Type B pancreatic cell (in vitro differentiated cells): Measurements from ENCODE around the gene AFF3. TPM values are rescaled to one million over a fixed set of nuclear protein-coding genes. Genes with fewer than 3 reads are reported as not detected.

ENCODE experiments used
- DNase-seq: peaks from one replicate; pipeline ENCODE4 v3.0.0; 2021; ENCODE audit warnings: mixed read lengths; ENCODE audit not compliant: unreplicated experiment; ENCODE audit errors: extremely low spot score
- H3K27ac Mint-ChIP-seq: 2 replicates; pipeline ENCODE4 v1.8.0; 2021; ENCODE audit warnings: mild to moderate bottlenecking, mixed read lengths
- H3K27me3 Mint-ChIP-seq: 2 replicates; pipeline ENCODE4 v1.8.0; 2021; ENCODE audit warnings: mixed read lengths
- H3K36me3 Mint-ChIP-seq: 2 replicates; pipeline ENCODE4 v1.8.0; 2021; ENCODE audit warnings: mixed read lengths
- H3K4me1 Mint-ChIP-seq: one replicate; pipeline ENCODE4 v1.8.0; 2021; ENCODE audit warnings: mixed read lengths; ENCODE audit not compliant: unreplicated experiment
- H3K4me3 Mint-ChIP-seq: 2 replicates; pipeline ENCODE4 v1.8.0; 2021; ENCODE audit warnings: mild to moderate bottlenecking, mixed read lengths
- H3K9me3 Mint-ChIP-seq: 2 replicates; pipeline ENCODE4 v1.8.0; 2021; ENCODE audit warnings: mixed read lengths
- total RNA-seq: library from RNA; stranded (reverse); gene quantifications from 2 replicates; pipeline ENCODE4 v1.2.1, GENCODE V29; 2021; ENCODE audit warnings: low replicate concordance
- TF ChIP-seq, protein P1 (sequence below): fragments of 200-600 bp; sonication (generic); conservative IDR thresholded peaks from 2 replicates; pipeline ENCODE4 v1.5.0; 2021; ENCODE audit warnings: antibody characterized with exemption, mild to moderate bottlenecking

Gene AFF3
- total RNA-seq, 1 donor from 2014 or later, result 29.2 TPM

- peaks cover 31% of the 10 kb centered on the region for H3K4me1 Mint-ChIP-seq
Observed at GRCh38 chr2:99888617-99889016, 253.8 kb downstream of the AFF3 start.

DNA sequence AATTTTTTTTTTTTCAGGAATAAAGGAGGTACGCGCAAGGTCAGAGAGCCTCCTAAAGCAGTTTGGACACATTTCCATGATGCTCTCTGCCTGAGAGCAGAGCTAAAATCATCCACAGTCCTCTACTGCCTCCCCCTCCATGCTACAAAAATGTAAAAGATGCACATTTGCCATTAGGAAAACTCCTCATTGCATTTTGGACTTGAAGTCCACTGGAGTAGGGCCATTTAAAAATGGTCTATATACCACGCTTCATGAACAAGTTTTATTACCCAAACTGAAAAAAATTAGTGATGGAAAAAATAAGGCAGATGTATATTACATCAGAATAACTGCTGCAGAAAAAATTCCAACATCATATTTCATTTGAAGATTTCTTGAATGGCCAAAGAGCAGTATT, 256.0 kb downstream of the AFF3 start:
- DNase-seq, result no peak

More at GRCh38 chr2:99888617-99889016, 253.8 kb downstream of the AFF3 start:
- Mint-ChIP-seq H3K27ac (no peak overlapping the region), H3K9me3 (no peaks in the 10 kb centered on the region), H3K27me3 (peaks cover 26% of the 10 kb centered on the region), H3K36me3 (no peaks in the 10 kb centered on the region), H3K4me3 (no peak overlapping the region)
- TF ChIP-seq, protein P1, sequence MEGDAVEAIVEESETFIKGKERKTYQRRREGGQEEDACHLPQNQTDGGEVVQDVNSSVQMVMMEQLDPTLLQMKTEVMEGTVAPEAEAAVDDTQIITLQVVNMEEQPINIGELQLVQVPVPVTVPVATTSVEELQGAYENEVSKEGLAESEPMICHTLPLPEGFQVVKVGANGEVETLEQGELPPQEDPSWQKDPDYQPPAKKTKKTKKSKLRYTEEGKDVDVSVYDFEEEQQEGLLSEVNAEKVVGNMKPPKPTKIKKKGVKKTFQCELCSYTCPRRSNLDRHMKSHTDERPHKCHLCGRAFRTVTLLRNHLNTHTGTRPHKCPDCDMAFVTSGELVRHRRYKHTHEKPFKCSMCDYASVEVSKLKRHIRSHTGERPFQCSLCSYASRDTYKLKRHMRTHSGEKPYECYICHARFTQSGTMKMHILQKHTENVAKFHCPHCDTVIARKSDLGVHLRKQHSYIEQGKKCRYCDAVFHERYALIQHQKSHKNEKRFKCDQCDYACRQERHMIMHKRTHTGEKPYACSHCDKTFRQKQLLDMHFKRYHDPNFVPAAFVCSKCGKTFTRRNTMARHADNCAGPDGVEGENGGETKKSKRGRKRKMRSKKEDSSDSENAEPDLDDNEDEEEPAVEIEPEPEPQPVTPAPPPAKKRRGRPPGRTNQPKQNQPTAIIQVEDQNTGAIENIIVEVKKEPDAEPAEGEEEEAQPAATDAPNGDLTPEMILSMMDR, result no peak
- DNase-seq, result no peak

DNA sequence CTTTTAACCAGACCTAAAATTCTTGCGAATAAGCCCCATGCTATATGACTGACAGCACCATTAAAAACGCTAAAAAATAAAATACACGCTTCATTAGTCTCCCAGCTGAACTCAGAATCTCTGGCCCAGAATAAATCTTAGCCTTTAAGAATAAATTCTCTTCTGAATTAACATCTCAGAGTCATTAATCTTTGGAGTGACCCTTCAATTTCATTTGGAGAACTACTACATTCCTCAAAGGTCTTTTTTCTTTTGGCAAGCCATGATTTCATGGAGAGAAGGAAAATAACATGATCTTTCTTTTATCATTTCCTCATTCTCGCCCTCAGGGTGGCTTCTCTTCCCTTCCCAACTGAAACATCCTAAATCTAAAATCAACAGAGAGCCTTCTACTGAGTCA, 259.0 kb downstream of the AFF3 start:
- peak overlapping the region; percentile 35 for H3K27ac Mint-ChIP-seq
- TF ChIP-seq, protein P1, result no peak
- no peaks in the 10 kb centered on the region for H3K36me3 Mint-ChIP-seq
- H3K4me3 Mint-ChIP-seq, result peak overlapping the region; percentile 5
- no peak for DNase-seq
- peaks cover 56% of the 10 kb centered on the region for H3K4me1 Mint-ChIP-seq
- no peaks in the 10 kb centered on the region for H3K9me3 Mint-ChIP-seq
- H3K27me3 Mint-ChIP-seq, result peaks cover 7% of the 10 kb centered on the region

More for the DNA sequence above, 256.0 kb downstream of the AFF3 start:
- Mint-ChIP-seq H3K9me3 (no peaks in the 10 kb centered on the region), H3K27ac (no peak overlapping the region), H3K36me3 (no peaks in the 10 kb centered on the region), H3K4me1 (peaks cover 52% of the 10 kb centered on the region), H3K27me3 (peaks cover 18% of the 10 kb centered on the region), H3K4me3 (no peak overlapping the region)
- TF ChIP-seq, protein P1, result no peak

DNA sequence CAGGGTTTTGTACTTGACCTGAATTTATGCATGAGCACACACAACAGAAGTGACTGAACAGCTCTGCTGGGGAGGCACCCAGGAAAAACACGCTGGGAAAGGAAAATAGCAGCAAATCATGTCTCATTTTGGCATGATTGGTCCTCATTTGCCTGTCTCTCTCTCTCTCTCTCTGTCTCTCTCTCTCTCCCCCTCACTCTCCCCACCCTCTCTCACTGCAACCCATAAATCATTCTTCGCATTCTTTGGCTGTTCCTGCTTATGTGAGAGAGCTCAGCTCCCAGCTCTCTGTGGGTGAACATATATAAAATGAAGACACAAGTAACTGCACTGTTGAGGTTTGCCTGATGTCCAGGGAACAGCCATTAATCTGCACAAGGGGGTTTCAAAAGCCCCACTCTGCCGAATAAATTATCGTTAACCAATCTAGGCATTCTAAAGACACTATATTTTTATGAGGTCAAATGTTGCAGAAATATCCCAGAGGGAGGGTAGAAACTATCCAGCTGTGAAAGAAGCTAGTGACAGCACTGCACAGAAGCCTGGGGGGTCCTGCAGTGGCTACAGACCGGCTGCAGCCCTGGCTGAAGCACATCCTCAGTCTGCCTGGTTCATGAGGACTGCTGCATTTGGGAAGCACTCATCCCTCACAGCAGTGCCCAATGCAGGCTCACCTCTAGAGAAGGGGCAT, 260.3 kb downstream of the AFF3 start:
- H3K4me3 Mint-ChIP-seq, result peak overlapping the region; percentile 61
- H3K27ac Mint-ChIP-seq, result peak overlapping the region; percentile 70
- DNase-seq, result no peak
- TF ChIP-seq, protein P1, result no peak
- H3K9me3 Mint-ChIP-seq, result no peaks in the 10 kb centered on the region
- peaks cover 49% of the 10 kb centered on the region for H3K4me1 Mint-ChIP-seq
- no peaks in the 10 kb centered on the region for H3K36me3 Mint-ChIP-seq
- peaks cover 6% of the 10 kb centered on the region for H3K27me3 Mint-ChIP-seq

- Mint-ChIP-seq H3K36me3 (no peaks in the 10 kb centered on the region), H3K4me1 (peaks cover 49% of the 10 kb centered on the region), H3K9me3 (no peaks in the 10 kb centered on the region), H3K4me3 (no peak overlapping the region), H3K27me3 (peaks cover 15% of the 10 kb centered on the region), H3K27ac (no peak overlapping the region)
- TF ChIP-seq, protein P1, result no peak
- DNase-seq, result no peak
Observed at GRCh38 chr2:99880964-99881294, 261.5 kb downstream of the AFF3 start.
